GM19395 (cell line): ENCODE measurements around the gene ASF1A.
A peak's percentile ranks its signal among the peaks of the same experiment; 100 is the strongest.

ENCODE experiments used
- ATAC-seq: cut with Tn5 transposase; IDR thresholded peaks from one replicate; pipeline ENCODE4 v1.9.1; 2021; ENCODE audit warnings: mild to moderate bottlenecking, moderate library complexity; ENCODE audit not compliant: unreplicated experiment

ASF1A gene

GRCh38 chr6:118881440-118882313 is 12.3 kb upstream of the ASF1A start:
- ATAC-seq, result peak; percentile 92

DNA sequence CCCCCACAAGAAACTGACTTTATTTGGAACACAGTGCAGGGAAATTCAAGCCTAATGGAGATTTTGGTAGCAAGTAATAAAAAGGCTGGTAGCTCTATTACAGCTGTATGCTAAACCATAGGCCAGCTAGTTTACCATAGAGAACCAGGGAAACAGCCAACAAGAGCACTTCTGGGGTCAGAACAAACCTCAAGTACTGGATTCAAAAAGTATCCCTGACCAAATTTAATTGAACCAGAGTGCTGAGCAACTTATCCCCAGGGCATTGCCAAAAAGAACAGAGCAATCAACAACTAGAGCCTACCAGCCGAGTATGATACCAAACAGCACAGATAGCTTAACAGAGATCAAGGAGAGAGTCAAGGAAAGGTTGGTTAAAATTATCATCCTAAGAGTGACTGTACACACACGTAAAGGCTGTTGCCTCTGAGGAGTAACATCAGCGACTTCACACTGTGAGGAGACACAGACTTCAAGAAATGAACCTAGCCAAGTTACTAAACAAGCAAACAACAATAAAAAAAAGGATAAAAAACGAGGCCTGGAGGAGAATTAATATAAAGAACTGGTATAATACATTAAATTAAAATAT is 11.5 kb upstream of the ASF1A start:
- ATAC-seq, result no peak

DNA sequence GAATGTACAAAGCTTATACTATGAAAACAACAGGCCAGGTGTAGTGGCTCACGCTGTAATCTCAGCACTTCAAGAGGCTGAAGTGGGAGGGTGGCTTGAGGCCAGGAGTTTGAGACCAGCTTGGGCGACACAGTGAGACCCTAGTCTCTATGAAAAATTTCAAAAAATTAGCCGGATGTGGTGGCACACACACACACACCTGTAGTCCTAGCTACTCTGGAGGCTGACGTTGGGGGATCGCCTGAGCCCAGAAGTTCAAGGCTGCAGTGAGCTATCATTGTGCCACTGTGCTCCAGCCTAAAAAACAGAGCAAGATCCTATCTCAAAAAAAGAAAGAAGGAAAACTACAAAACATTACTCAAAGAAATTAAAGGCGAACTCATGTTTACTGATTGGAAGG is 7.3 kb upstream of the ASF1A start:
- ATAC-seq, result no peak

GRCh38 chr6:118889163-118889562 is 4.8 kb upstream of the ASF1A start:
- ATAC-seq, result no peak

DNA sequence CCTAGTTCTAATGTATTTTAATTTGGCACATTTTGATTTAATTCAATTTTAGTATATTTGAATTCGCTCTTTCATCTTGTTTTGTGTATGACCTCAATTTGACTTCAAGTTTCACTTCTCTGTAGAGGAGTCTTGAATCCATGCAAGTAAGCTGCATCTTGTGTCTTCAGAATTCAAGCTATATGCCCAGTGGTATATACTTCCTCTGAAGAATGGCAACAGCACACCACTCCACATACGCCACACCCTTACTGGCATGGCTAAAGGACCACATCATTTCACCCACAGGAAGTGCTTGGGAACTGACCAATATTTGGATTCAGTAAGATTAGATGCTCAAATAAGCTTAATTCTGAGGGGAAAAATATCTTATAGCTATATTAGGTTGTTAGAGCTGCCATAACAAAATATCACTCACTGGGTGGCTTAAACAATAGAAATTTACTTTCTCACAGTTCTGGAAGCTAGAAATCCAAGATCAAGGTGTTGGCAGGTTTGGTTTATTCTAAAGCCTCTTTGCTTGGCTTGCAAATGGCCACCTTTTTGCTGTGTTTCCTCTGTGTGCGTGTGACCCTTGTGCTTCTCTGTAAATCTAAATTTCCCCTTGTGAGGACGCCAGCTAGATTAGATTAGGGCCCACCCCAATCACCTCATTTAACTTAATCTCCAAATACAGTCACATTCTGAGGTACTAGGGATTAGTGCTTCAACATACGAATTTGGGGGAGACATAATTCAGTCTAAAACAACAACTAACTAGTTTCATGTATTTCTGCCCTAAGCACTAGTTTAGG is 2.8 kb upstream of the ASF1A start:
- ATAC-seq, result peak; percentile 24

DNA sequence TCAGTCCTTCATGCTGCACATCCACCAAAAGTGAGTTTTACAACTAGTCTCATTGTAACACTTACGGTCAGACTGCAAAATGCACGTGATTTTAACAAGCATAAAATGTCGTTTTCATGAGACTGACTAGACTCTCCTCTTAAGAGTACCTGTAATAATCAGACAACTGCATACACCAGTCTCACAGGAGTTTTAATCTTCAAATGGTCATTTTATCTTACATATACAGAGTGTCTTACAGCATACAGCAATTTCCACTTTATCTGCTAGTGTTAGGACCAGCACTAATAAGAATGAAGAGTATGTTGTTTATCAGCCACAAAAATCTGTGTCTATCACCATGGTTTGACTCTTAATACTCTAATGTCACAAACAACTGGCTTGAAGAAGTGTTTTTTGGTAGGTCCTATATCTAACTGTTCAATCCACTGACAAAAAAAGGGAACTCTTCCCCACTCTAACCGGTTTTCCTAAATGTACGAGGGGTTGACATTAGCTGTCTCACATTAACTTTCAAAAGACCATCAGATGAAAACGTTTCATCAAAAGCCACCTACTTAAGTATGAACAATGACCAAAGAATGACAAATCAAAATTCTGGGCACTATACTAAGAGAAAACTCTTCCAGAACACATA is 1.5 kb upstream of the ASF1A start:
- no peak for ATAC-seq

- peak; percentile 28 for ATAC-seq
These were observed 717 bp upstream of the ASF1A start for GRCh38 chr6:118893064-118893806.

- ATAC-seq, result peak; percentile 31
These were observed 691 bp downstream of the ASF1A start for GRCh38 chr6:118894425-118895260.

GRCh38 chr6:118895261-118895560 is 1.3 kb downstream of the ASF1A start:
- ATAC-seq, result no peak

DNA sequence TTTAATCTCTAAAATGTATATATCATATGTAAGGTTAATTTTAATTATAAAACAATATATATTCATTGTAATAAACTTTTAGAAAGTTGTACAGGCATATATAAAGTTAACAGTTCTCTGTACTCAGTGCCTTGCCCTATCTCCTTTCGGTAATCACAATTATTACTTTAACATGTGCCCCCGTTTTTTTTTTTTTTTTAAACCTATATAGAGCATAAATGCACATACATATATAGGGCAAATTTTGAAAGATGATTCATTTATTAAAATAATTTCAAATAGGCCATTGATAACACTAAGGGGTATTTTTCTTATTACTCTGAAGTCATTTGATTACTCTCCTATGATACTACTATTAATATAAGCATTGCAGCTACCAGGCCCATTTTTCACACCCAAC is 1.9 kb downstream of the ASF1A start:
- no peak for ATAC-seq

DNA sequence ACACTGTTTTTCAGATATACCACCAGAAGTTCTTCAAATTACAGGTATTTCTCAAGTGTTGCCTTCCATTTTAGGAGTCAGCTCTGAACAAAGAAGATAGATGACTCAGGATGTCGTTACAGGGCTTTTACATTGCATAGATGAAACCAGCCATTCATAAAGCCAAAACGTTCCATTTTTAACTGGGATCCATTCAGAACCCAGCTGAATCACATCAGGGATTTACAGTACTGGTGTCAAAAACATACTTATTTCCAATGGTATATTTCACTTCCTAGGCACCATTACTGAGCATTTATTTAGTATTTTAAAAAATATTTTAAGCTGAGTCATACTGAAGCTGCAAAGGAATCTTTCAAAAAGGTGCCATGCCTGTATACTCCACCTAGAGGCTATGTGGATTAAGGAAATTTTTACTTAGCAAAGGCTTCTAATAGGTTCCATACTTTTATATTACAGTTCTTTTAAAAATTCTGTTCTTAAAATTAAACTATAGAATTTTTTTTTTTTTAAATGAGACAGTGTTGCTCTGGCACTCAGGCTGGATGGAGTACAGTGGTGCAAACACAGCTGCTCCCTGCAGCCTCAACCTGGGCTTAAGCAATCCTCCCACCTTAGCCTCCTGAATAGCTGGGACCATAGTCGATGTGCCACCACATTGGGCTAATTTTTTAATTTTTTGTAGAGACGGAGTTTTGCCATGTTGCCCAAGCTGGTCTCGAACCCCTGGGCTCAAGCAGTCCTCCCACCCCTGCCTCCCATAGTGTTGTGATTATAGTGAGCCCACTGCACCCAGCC is 2.6 kb downstream of the ASF1A start:
- ATAC-seq, result peak; percentile 31

DNA sequence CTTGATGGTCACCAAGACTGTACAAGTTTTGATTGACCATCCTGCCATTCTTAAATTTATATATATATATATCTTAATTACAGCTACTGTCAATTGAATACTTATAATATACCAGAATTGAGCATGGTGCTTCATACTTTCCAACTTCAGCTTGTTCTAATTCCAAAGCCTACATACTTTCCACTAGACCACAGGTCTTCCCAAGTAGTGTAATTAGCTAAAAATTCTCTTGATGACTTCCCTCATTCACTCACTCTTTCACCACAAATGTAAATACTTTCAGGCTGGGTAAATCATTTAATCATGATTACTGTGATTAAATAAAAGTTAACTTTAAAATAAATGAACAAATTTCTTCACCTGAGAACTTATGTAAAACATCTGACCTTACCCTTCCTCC is 3.4 kb downstream of the ASF1A start:
- no peak for ATAC-seq

GRCh38 chr6:118899948-118900347 is 6.0 kb downstream of the ASF1A start:
- ATAC-seq, result no peak

- no peak for ATAC-seq
These were observed 8.8 kb downstream of the ASF1A start for GRCh38 chr6:118902726-118903125.

GRCh38 chr6:118903138-118903537 is 9.2 kb downstream of the ASF1A start:
- no peak for ATAC-seq

DNA sequence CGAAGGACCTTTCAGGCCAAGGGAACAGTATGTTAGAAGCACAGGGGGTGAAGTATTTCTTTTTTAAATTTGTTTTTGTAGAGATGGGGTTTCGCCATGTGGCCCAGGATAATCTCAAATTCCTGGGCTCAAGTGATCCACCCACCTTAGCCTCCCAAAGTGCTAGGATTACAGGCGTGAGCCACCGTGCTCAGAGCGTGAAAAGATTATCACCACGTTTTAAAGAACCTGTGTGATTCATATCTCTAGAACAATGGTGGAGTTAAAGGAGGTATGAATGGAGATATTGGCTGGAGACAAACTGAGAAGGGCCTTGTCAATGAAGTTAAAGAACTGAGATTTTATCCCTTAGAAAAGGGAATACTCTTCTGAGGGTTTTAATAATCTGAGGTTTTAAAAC is 9.7 kb downstream of the ASF1A start:
- no peak for ATAC-seq

- no peak for ATAC-seq
These were observed 11.1 kb downstream of the ASF1A start for GRCh38 chr6:118905084-118905483.

- ATAC-seq, result no peak
These were observed 11.9 kb downstream of the ASF1A start for GRCh38 chr6:118905851-118906250.

DNA sequence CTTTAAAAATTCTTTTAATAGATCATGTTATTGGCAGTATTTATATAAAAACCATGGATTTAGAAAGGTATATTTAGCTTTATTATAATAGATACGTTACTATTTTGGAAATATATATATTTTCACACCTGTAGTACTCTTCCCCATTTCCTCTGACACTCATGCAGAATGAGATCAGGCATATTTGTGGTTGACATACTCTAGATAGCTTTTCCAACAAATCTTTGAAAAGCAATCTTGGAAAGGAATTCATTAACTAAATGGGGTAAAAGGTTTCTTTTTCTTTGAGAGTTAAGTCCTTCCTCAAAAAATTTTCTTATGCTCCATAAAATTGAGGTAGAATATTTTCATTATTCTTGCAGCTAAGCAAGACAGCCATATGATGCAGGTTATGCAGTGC is 14.5 kb downstream of the ASF1A start:
- ATAC-seq, result no peak
